ENCODE data around the gene ZFP91. TPM values are rescaled to one million over a fixed set of nuclear protein-coding genes. Genes with fewer than 3 reads are reported as not detected.
"Not testable (repeated sequence)": the region's sequence is repeated elsewhere in the genome, so short reads cannot be mapped to it uniquely, and the experiment has no call there.

ZFP91 gene
- 34.5 and 38.1 TPM in 2 replicates for total RNA-seq

- peak; percentile 89 for DNase-seq (ENCODE audit: extremely low read depth, low read depth, low spot score)
These were observed at the start of gene ZFP91 for GRCh38 chr11:58578635-58579191. Gene ZFP91 (plus strand): TSS chr11:58579063. CDS start chr11:58579282, 219 bp downstream.

- no peak for DNase-seq (ENCODE audit: extremely low read depth, low read depth, low spot score)
These were observed 48.6 kb upstream of the ZFP91 start for GRCh38 chr11:58530236-58530635.

GRCh38 chr11:58531865-58532341 is 47.0 kb upstream of the ZFP91 start:
- DNase-seq (ENCODE audit: extremely low read depth, low read depth, low spot score), result no peak

GRCh38 chr11:58546841-58547240 is 32.0 kb upstream of the ZFP91 start:
- no peak for DNase-seq (ENCODE audit: extremely low read depth, low read depth, low spot score)

GRCh38 chr11:58549644-58550043 is 29.2 kb upstream of the ZFP91 start:
- no peak for DNase-seq (ENCODE audit: extremely low read depth, low read depth, low spot score)

GRCh38 chr11:58560842-58561241 is 18.0 kb upstream of the ZFP91 start:
- DNase-seq (ENCODE audit: extremely low read depth, low read depth, low spot score), result no peak

GRCh38 chr11:58561394-58562098 is 17.3 kb upstream of the ZFP91 start:
- DNase-seq (ENCODE audit: extremely low read depth, low read depth, low spot score), result no peak

GRCh38 chr11:58562375-58562800 is 16.5 kb upstream of the ZFP91 start:
- no peak for DNase-seq (ENCODE audit: extremely low read depth, low read depth, low spot score)

GRCh38 chr11:58564231-58564630 is 14.6 kb upstream of the ZFP91 start:
- DNase-seq (ENCODE audit: extremely low read depth, low read depth, low spot score), result no peak

- peak; percentile 51 for DNase-seq (ENCODE audit: extremely low read depth, low read depth, low spot score)
These were observed 10.9 kb upstream of the ZFP91 start for GRCh38 chr11:58567889-58568512.

GRCh38 chr11:58572906-58573305 is 6.0 kb upstream of the ZFP91 start:
- not testable (repeated sequence) for DNase-seq (ENCODE audit: extremely low read depth, low read depth, low spot score)

GRCh38 chr11:58573451-58574104 is 5.3 kb upstream of the ZFP91 start:
- peak; percentile 55 for DNase-seq (ENCODE audit: extremely low read depth, low read depth, low spot score)

- DNase-seq (ENCODE audit: extremely low read depth, low read depth, low spot score), result no peak
These were observed 4.0 kb upstream of the ZFP91 start for GRCh38 chr11:58574881-58575280.

GRCh38 chr11:58575377-58576020 is 3.4 kb upstream of the ZFP91 start, which contains the start of gene LPXN:
Gene LPXN (minus strand): TSS chr11:58575856. CDS start chr11:58575772, 84 bp downstream.
- DNase-seq (ENCODE audit: extremely low read depth, low read depth, low spot score), result no peak

- DNase-seq (ENCODE audit: extremely low read depth, low read depth, low spot score), result peak; percentile 9
These were observed 1.9 kb upstream of the ZFP91 start for GRCh38 chr11:58576887-58577471.

- peak; percentile 65 for DNase-seq (ENCODE audit: extremely low read depth, low read depth, low spot score)
These were observed 1.2 kb upstream of the ZFP91 start for GRCh38 chr11:58577555-58578135.

- peak; percentile 98 for DNase-seq (ENCODE audit: extremely low read depth, low read depth, low spot score)
These were observed 678 bp upstream of the ZFP91 start for GRCh38 chr11:58578136-58578634.

- peak; percentile 63 for DNase-seq (ENCODE audit: extremely low read depth, low read depth, low spot score)
These were observed 598 bp downstream of the ZFP91 start for GRCh38 chr11:58579192-58580129.

GRCh38 chr11:58580311-58580710 is 1.4 kb downstream of the ZFP91 start:
- no peak for DNase-seq (ENCODE audit: extremely low read depth, low read depth, low spot score)

Measured in glomerular endothelial cell (primary cell).